ENCODE data around the gene AMOTL1.

- TF ChIP-seq CTCF (IDR thresholded peaks at IDR 0.05): no peak
- no peak for TF ChIP-seq POLR2A (IDR thresholded peaks at IDR 0.05)
Observed at GRCh38 chr11:94884376-94884775, 116.2 kb downstream of the AMOTL1 start.
